IgD-negative memory B cell (primary cell): ENCODE results near the gene ARHGAP44. TPM values are rescaled to one million over a fixed set of nuclear protein-coding genes. Genes with fewer than 3 reads are reported as not detected.

Experiments used
- H3K27ac Mint-ChIP-seq, 3 donors: one replicate each; pipeline ENCODE4 v1.8.0; 2020 to 2022; ENCODE audit warnings: mild to moderate bottlenecking in 3 of 3, mixed read lengths in 3 of 3, moderate library complexity in 1 of 3
- H3K27me3 Mint-ChIP-seq: one replicate; pipeline ENCODE4 v1.8.0; 2021; ENCODE audit warnings: mixed read lengths
- H3K36me3 Mint-ChIP-seq: one replicate; pipeline ENCODE4 v1.8.0; 2020; ENCODE audit warnings: mild to moderate bottlenecking, mixed read lengths
- H3K4me1 Mint-ChIP-seq, 3 donors: one replicate each; pipeline ENCODE4 v1.8.0; 2020 to 2022; ENCODE audit warnings: mixed read lengths in 3 of 3, mild to moderate bottlenecking in 1 of 3
- H3K4me3 Mint-ChIP-seq, 4 donors: one replicate each; pipeline ENCODE4 v1.8.0; 2020 to 2022; ENCODE audit warnings: mild to moderate bottlenecking in 4 of 4, mixed read lengths in 4 of 4, moderate library complexity in 3 of 4
- H3K9me3 Mint-ChIP-seq, 3 donors: one replicate each; pipeline ENCODE4 v1.8.0; 2020 to 2021; ENCODE audit warnings: mixed read lengths in 3 of 3, mild to moderate bottlenecking in 1 of 3
- polyA plus RNA-seq: library from polyadenylated mRNA; unstranded; fragments of 300-500 nt; fragmentation: Illumina TruSeq; gene quantifications from one replicate; pipeline ENCODE4 v1.2.3, GENCODE V29; 2021

Gene ARHGAP44
- polyA plus RNA-seq, 1 donor from 2014 or later = 0.90 TPM

GRCh38 chr17:12899604-12900003, 110.3 kb downstream of the ARHGAP44 start:
- Mint-ChIP-seq H3K27me3 (peaks cover 5% of the 10 kb centered on the region), H3K27ac (no peak overlapping the region), H3K4me3 (no peak overlapping the region), H3K36me3 (peaks cover 5% of the 10 kb centered on the region), H3K4me1 (no peaks in the 10 kb centered on the region), H3K9me3 (peaks cover 0 to 3% (median 0%) of the 10 kb centered on the region in 3 donors)

GRCh38 chr17:12900474-12900873, 111.2 kb downstream of the ARHGAP44 start:
- H3K27ac Mint-ChIP-seq = no peak overlapping the region
- H3K36me3 Mint-ChIP-seq = peaks cover 6% of the 10 kb centered on the region
- H3K4me3 Mint-ChIP-seq = no peak overlapping the region
- H3K27me3 Mint-ChIP-seq = peaks cover 5% of the 10 kb centered on the region
- no peaks in the 10 kb centered on the region for H3K4me1 Mint-ChIP-seq
- H3K9me3 Mint-ChIP-seq = peaks cover 0 to 4% (median 0%) of the 10 kb centered on the region in 3 donors

- Mint-ChIP-seq H3K9me3 (peaks cover 0 to 4% (median 0%) of the 10 kb centered on the region in 3 donors), H3K4me3 (no peak overlapping the region), H3K27me3 (peaks cover 5% of the 10 kb centered on the region), H3K27ac (no peak overlapping the region), H3K36me3 (peaks cover 6% of the 10 kb centered on the region), H3K4me1 (no peaks in the 10 kb centered on the region)
These were observed 112.7 kb downstream of the ARHGAP44 start for GRCh38 chr17:12902046-12902445.

- no peak overlapping the region for H3K27ac Mint-ChIP-seq
- no peak overlapping the region for H3K4me3 Mint-ChIP-seq
- peaks cover 0 to 7% (median 5%) of the 10 kb centered on the region in 3 donors for H3K9me3 Mint-ChIP-seq
- peaks cover 4% of the 10 kb centered on the region for H3K27me3 Mint-ChIP-seq
- H3K4me1 Mint-ChIP-seq = no peaks in the 10 kb centered on the region
- peaks cover 4% of the 10 kb centered on the region for H3K36me3 Mint-ChIP-seq
These were observed 118.2 kb downstream of the ARHGAP44 start for GRCh38 chr17:12907477-12907876.

DNA sequence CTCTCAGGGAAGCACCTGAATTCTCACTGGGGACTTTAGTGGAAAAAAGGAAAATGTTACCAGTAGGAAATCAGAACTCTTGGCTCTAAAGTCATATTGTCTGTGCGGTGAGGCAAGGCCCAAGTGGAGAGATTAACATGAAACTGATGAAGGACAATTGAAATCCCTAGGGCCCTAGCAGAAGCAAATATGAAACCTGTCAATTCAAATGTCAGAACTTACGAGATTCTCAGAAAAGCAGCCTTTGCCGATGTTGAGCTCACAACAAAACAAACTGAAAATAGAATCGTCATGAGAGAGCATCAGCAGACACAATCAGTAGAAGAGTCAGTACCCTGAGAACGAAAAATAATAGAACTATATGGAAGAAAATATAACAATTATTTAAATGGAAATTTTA, 119.7 kb downstream of the ARHGAP44 start:
- peaks cover 0 to 7% (median 5%) of the 10 kb centered on the region in 3 donors for H3K9me3 Mint-ChIP-seq
- peaks cover 4% of the 10 kb centered on the region for H3K27me3 Mint-ChIP-seq
- no peaks in the 10 kb centered on the region for H3K4me1 Mint-ChIP-seq
- H3K4me3 Mint-ChIP-seq = no peak overlapping the region
- no peak overlapping the region for H3K27ac Mint-ChIP-seq
- H3K36me3 Mint-ChIP-seq = peaks cover 4% of the 10 kb centered on the region

DNA sequence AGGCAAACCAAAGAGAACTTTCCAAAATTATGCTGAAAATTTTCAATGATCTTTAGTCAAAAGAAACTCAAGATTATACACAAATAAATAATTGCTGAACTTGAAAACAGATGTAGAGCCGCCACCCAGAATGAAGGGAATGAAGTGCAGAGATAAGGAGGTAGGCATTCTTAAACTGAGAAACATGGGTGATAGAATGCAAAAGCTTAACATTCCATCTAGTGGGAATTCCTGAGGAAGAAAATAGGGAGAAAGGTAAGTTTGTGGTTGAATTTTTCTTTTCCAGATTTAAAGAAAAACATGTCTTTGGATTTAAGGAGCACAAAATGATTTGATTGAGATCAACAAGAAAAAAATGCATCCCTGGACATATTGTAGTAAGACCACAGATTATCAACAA, 120.2 kb downstream of the ARHGAP44 start:
- peaks cover 0 to 7% (median 3%) of the 10 kb centered on the region in 3 donors for H3K9me3 Mint-ChIP-seq
- no peak overlapping the region for H3K4me3 Mint-ChIP-seq
- peaks cover 2% of the 10 kb centered on the region for H3K27me3 Mint-ChIP-seq
- no peaks in the 10 kb centered on the region for H3K4me1 Mint-ChIP-seq
- peaks cover 1% of the 10 kb centered on the region for H3K36me3 Mint-ChIP-seq
- no peak overlapping the region for H3K27ac Mint-ChIP-seq

GRCh38 chr17:12911239-12911638, 121.9 kb downstream of the ARHGAP44 start:
- Mint-ChIP-seq H3K9me3 (peaks cover 0 to 7% (median 2%) of the 10 kb centered on the region in 3 donors), H3K4me3 (no peak overlapping the region), H3K36me3 (no peaks in the 10 kb centered on the region), H3K27me3 (peaks cover 2% of the 10 kb centered on the region), H3K4me1 (no peaks in the 10 kb centered on the region), H3K27ac (no peak overlapping the region)

DNA sequence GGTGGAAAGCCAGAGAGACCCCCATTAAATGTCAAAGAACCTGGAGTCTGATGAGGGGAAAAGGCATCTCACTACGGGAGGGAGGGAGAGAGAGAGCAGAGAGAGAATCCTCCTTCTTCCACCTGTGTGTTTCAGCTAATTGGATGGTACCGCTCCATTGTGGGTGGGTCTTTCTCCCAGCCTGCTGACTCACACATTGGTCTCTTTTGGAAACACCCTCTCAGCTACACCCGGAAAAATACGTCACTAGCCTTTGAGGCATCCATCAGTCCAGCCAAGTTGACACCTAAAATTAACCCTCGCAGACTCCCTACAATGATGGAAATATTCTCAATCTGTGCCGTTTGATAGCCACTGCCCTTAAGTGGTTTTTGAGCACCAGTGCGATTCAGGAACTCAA, 128.1 kb downstream of the ARHGAP44 start:
- H3K27ac Mint-ChIP-seq = no peak overlapping the region

GRCh38 chr17:12918142-12918541, 128.8 kb downstream of the ARHGAP44 start:
- H3K9me3 Mint-ChIP-seq = no peaks in the 10 kb centered on the region
- no peaks in the 10 kb centered on the region for H3K4me1 Mint-ChIP-seq
- no peaks in the 10 kb centered on the region for H3K27me3 Mint-ChIP-seq
- peaks cover 5% of the 10 kb centered on the region for H3K36me3 Mint-ChIP-seq
- H3K4me3 Mint-ChIP-seq = no peak overlapping the region
- H3K27ac Mint-ChIP-seq = no peak overlapping the region

More for the DNA sequence above, 128.1 kb downstream of the ARHGAP44 start:
- Mint-ChIP-seq H3K27me3 (no peaks in the 10 kb centered on the region), H3K4me1 (no peaks in the 10 kb centered on the region), H3K9me3 (no peaks in the 10 kb centered on the region), H3K4me3 (no peak overlapping the region), H3K36me3 (no peaks in the 10 kb centered on the region)

GRCh38 chr17:12922120-12922519, 132.8 kb downstream of the ARHGAP44 start:
- H3K27me3 Mint-ChIP-seq = no peaks in the 10 kb centered on the region
- no peak overlapping the region for H3K4me3 Mint-ChIP-seq
- no peaks in the 10 kb centered on the region for H3K9me3 Mint-ChIP-seq
- no peaks in the 10 kb centered on the region for H3K4me1 Mint-ChIP-seq
- peaks cover 5% of the 10 kb centered on the region for H3K36me3 Mint-ChIP-seq
- no peak overlapping the region for H3K27ac Mint-ChIP-seq

DNA sequence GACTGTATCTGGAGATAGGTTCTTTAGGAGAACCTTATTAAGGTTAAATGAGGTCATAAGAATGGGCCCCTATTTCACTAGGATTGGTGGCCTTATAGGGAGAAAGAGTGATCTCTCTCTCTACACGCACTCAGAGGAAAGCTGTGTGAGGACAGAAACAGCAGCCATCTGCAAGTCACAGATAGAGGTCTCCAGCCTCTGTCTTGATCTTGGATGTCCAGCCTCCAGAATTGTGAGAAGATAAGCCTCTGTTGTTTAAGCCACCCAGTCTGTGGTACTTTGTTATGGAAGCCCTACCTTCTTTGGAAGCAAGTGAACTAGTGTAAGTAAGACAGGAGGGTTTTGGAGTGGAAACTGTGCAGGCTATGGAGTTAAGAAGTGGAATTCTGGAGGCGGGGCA, 135.3 kb downstream of the ARHGAP44 start:
- no peaks in the 10 kb centered on the region for H3K27me3 Mint-ChIP-seq
- no peaks in the 10 kb centered on the region for H3K4me1 Mint-ChIP-seq
- H3K9me3 Mint-ChIP-seq = no peaks in the 10 kb centered on the region
- H3K27ac Mint-ChIP-seq = no peak overlapping the region
- H3K4me3 Mint-ChIP-seq = no peak overlapping the region
- peaks cover 5% of the 10 kb centered on the region for H3K36me3 Mint-ChIP-seq

DNA sequence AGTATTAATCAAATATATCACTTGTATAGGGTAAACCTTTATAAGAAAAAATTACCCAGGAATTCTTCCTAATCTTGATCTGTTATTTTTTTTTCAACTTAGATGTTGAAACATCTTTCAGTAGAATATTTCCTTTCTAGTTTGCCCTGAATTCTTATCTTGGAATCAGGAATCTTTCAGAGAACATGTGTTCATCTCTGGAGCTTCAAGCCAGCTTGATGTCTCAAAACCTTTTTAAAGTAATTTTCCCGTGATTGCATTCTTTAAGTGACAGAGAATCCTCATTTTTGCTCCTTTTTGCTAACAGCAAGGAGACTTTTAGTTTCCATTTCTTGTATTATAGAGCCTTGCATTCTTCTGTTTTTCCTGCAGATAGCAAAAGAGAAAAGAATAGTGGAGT, 137.7 kb downstream of the ARHGAP44 start:
- Mint-ChIP-seq H3K9me3 (no peaks in the 10 kb centered on the region), H3K4me1 (no peaks in the 10 kb centered on the region), H3K4me3 (no peak overlapping the region), H3K36me3 (peaks cover 5% of the 10 kb centered on the region), H3K27me3 (no peaks in the 10 kb centered on the region), H3K27ac (no peak overlapping the region)

GRCh38 chr17:12927541-12928425, 138.5 kb downstream of the ARHGAP44 start:
- Mint-ChIP-seq H3K27me3 (no peaks in the 10 kb centered on the region), H3K9me3 (peaks cover 0 to 3% (median 0%) of the 10 kb centered on the region in 3 donors), H3K4me1 (no peaks in the 10 kb centered on the region), H3K4me3 (no peak overlapping the region), H3K36me3 (peaks cover 2% of the 10 kb centered on the region), H3K27ac (no peak overlapping the region)

GRCh38 chr17:12928736-12929135, 139.4 kb downstream of the ARHGAP44 start:
- H3K4me1 Mint-ChIP-seq = no peaks in the 10 kb centered on the region
- no peaks in the 10 kb centered on the region for H3K27me3 Mint-ChIP-seq
- H3K36me3 Mint-ChIP-seq = no peaks in the 10 kb centered on the region
- H3K27ac Mint-ChIP-seq = no peak overlapping the region
- peaks cover 0 to 3% (median 0%) of the 10 kb centered on the region in 3 donors for H3K9me3 Mint-ChIP-seq
- H3K4me3 Mint-ChIP-seq = no peak overlapping the region

DNA sequence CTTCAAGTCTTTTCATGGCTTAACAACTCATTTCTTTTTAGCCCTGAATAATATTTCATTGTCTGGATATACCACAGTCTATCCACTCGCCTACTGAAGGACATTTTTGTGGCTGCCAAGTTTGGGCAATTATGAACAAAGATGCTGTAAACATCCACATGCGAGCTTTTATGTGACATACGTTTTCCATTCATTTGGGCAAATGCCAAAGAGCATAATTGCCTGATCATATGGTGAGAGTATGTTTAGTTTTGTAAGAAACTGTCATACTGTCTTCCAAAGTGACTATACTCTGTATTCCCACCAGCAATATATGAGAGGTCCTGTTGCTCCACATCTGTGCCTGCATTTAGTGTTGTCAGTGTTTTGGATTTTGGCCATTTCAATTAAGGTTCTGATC, 147.2 kb downstream of the ARHGAP44 start:
- H3K4me1 Mint-ChIP-seq = peaks cover 0 to 6% (median 6%) of the 10 kb centered on the region in 3 donors
- no peak overlapping the region for H3K27ac Mint-ChIP-seq
- H3K4me3 Mint-ChIP-seq = no peak overlapping the region
- H3K36me3 Mint-ChIP-seq = peaks cover 3% of the 10 kb centered on the region
- H3K9me3 Mint-ChIP-seq = peaks cover 0 to 6% (median 5%) of the 10 kb centered on the region in 3 donors
- H3K27me3 Mint-ChIP-seq = no peaks in the 10 kb centered on the region

DNA sequence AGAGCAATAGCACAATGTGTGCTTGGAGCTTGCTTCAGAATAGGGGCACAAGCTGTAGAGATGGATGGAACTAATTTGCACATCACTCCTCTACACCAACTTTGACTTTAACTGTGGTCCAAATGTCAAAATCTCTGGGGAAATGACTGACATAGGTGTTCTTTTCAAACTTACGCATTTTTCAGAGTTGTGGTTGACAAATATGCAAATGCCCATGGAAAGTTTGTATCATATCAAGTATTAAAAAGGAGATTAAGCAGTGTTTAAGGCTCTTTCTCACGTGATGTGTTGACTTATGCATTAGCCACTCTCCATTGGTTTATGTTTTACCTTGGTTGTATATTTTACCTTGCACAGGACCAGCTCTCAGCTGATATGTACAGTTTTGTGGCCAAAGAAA, 151.4 kb downstream of the ARHGAP44 start:
- Mint-ChIP-seq H3K36me3 (peaks cover 5% of the 10 kb centered on the region), H3K27ac (no peak overlapping the region), H3K27me3 (no peaks in the 10 kb centered on the region), H3K4me3 (no peak overlapping the region), H3K9me3 (peaks cover 0 to 6% (median under 1%) of the 10 kb centered on the region in 3 donors), H3K4me1 (peaks cover 0 to 6% (median 6%) of the 10 kb centered on the region in 3 donors)
